HepG2 (cell line): Measurements from ENCODE around the gene PMVK. TPM values are rescaled to one million over a fixed set of nuclear protein-coding genes. Genes with fewer than 3 reads are reported as not detected.
A peak's percentile ranks its signal among the peaks of the same experiment; 100 is the strongest.

Experiments used
- ATAC-seq: fragments of 200-7000 bp; cut with Tn5 transposase; 3 replicates; pipeline ENCODE4 v1.9.1; 2020; ENCODE audit warnings: mild to moderate bottlenecking, moderate library complexity
- BruUV-seq: library from RNA; stranded (reverse); fragments of 400-500 nt; replicated peaks from 2 replicates; lab custom pipeline; 2021; lab: Mats Ljungman, UMichigan
- CTCF ChIA-PET: fragments of 300-600 bp; formaldehyde crosslinking; extraction: SDS; loops from one replicate; lab custom pipeline; 2021; ENCODE audit warnings: low total read pairs, inconsistent platforms, low intra/inter-chr PET ratio; lab: Yijun Ruan, JAX
- POLR2A ChIA-PET: fragments of 350-600 bp; sonication (Branson Sonifier 250); formaldehyde crosslinking; loops from one replicate; lab custom pipeline; 2020; ENCODE audit warnings: antibody characterized with exemption, inconsistent platforms; lab: Yijun Ruan, JAX
- DNase-seq: peaks from one replicate; pipeline ENCODE4 v3.0.0-alpha.2; 2015; ENCODE audit warnings: low spot score
- FAIRE-seq: peaks from 3 replicates; lab custom pipeline; 2011; peaks lifted over from hg19 to GRCh38; lab: Jason Lieb, UNC
- H2AFZ ChIP-seq: one replicate; pipeline ENCODE4 v1.6.1; 2011; ENCODE audit warnings: low read length, inconsistent platforms
- H3K27ac ChIP-seq: fragments of 300-600 bp; 3 replicates; pipeline ENCODE4 v1.8.0; 2011; ENCODE audit warnings: mixed run types, mild to moderate bottlenecking, mixed read lengths, low read length, inconsistent platforms; ENCODE audit not compliant: insufficient read depth; ENCODE audit errors: extremely low read length
- H3K27me3 ChIP-seq, 2 experiments: fragments of 200-600 bp in 1 of 2; 2 replicates in 1 of 2; 3 replicates in 1 of 2; pipeline versions ENCODE4 v1.6.0 to v1.8.0; 2011; ENCODE audit warnings: low read length in 2 of 2, mild to moderate bottlenecking in 2 of 2, moderate library complexity in 2 of 2, inconsistent platforms in 1 of 2; ENCODE audit not compliant: insufficient read depth in 2 of 2, control insufficient read depth in 1 of 2
- H3K36me3 ChIP-seq, 2 experiments: fragments of 200-600 bp in 1 of 2; replicated peaks in 1 of 2; 2 replicates in 1 of 2; 3 replicates in 1 of 2; pipeline versions ENCODE4 v1.5.1 to v1.8.0; 2011; ENCODE audit warnings: low read length in 2 of 2, inconsistent platforms in 1 of 2; ENCODE audit not compliant: insufficient read depth in 2 of 2, control insufficient read depth in 1 of 2
- H3K4me1 ChIP-seq: 2 replicates; pipeline ENCODE4 v1.5.1; 2012; ENCODE audit warnings: low read length, inconsistent platforms; ENCODE audit not compliant: insufficient read depth
- H3K4me2 ChIP-seq: 2 replicates; pipeline ENCODE4 v1.6.0; 2011; ENCODE audit warnings: low read depth, low read length, inconsistent platforms
- H3K4me3 ChIP-seq, 3 experiments: fragments of 200-600 bp in 1 of 3; sonication (generic), shearing (Covaris generic) in 1 of 3; replicated peaks in 1 of 3; 2 replicates each; pipeline ENCODE4 v1.5.1; 2011 to 2016; ENCODE audit warnings: low read length in 3 of 3, inconsistent platforms in 2 of 3, low read depth in 2 of 3, mild to moderate bottlenecking in 2 of 3, control low read depth in 1 of 3, mixed read lengths in 1 of 3; ENCODE audit not compliant: insufficient read depth in 1 of 3
- H3K79me2 ChIP-seq: one replicate; pipeline ENCODE4 v1.6.1; 2011; ENCODE audit warnings: low read length, inconsistent platforms; ENCODE audit not compliant: insufficient read depth
- H3K9ac ChIP-seq: 2 replicates; pipeline ENCODE4 v1.6.0; 2011; ENCODE audit warnings: mild to moderate bottlenecking, low read depth, low read length, inconsistent platforms; ENCODE audit not compliant: insufficient read depth
- H3K9me3 ChIP-seq: 2 replicates; pipeline ENCODE4 v1.5.1; 2012; ENCODE audit warnings: mild to moderate bottlenecking, low read length
- H4K20me1 ChIP-seq: 2 replicates; pipeline ENCODE4 v1.6.0; 2011; ENCODE audit warnings: inconsistent platforms, mild to moderate bottlenecking, low read length, moderate library complexity; ENCODE audit not compliant: insufficient read depth
- FOSL1 ChIP-seq: sonication (generic); formaldehyde crosslinking; IDR thresholded peaks from 2 replicates; pipeline ENCODE4 v1.9.0; 2021; ENCODE audit warnings: missing genetic modification reagents, borderline replicate concordance
- HBP1 ChIP-seq: IDR thresholded peaks from 2 replicates; pipeline ENCODE4 v1.6.1; 2016; ENCODE audit warnings: low read depth, control low read depth
- MNT ChIP-seq: fragments of 450-650 bp; IDR thresholded peaks from 2 replicates; pipeline ENCODE4 v1.6.1; 2016
- NAIF1 ChIP-seq: sonication (generic); formaldehyde crosslinking; IDR thresholded peaks from 2 replicates; pipeline ENCODE4 v1.5.0; 2020; ENCODE audit warnings: mild to moderate bottlenecking, missing genetic modification reagents, borderline replicate concordance
- NFYC ChIP-seq: IDR thresholded peaks from 2 replicates; pipeline ENCODE4 v1.6.1; 2016; ENCODE audit warnings: missing genetic modification reagents, missing compliant biosample characterization
- RARA ChIP-seq: IDR thresholded peaks from 2 replicates; pipeline ENCODE4 v1.6.1; 2016; ENCODE audit warnings: missing genetic modification reagents, missing compliant biosample characterization
- TBL1XR1 ChIP-seq: fragments of 150-350 bp; IDR thresholded peaks from 2 replicates; pipeline ENCODE4 v1.6.1; 2014; ENCODE audit warnings: borderline replicate concordance, low read length; ENCODE audit not compliant: partially characterized antibody
- TFE3 ChIP-seq: IDR thresholded peaks from 2 replicates; pipeline ENCODE4 v1.6.1; 2016
- TRIM22 ChIP-seq: fragments of 450-650 bp; IDR thresholded peaks from 2 replicates; pipeline ENCODE4 v1.6.1; 2017
- ZNF205 ChIP-seq: IDR thresholded peaks from 2 replicates; pipeline ENCODE4 v1.6.1; 2018; ENCODE audit warnings: missing biosample characterization, missing genetic modification reagents
- ZNF703 ChIP-seq: sonication (generic); formaldehyde crosslinking; IDR thresholded peaks from 2 replicates; pipeline ENCODE4 v1.5.1; 2020; ENCODE audit warnings: missing genetic modification reagents, mild to moderate bottlenecking, moderate library complexity, borderline replicate concordance
- ZNF790 ChIP-seq: sonication (generic); formaldehyde crosslinking; IDR thresholded peaks from 2 replicates; pipeline ENCODE4 v1.8.0; 2022; ENCODE audit warnings: missing genetic modification reagents, mild to moderate bottlenecking, borderline replicate concordance
- ZNF841 ChIP-seq: sonication (generic); formaldehyde crosslinking; IDR thresholded peaks from 2 replicates; pipeline ENCODE4 v1.8.1; 2023; ENCODE audit warnings: missing genetic modification reagents, borderline replicate concordance
- ZNF878 ChIP-seq: sonication (generic); formaldehyde crosslinking; IDR thresholded peaks from 2 replicates; pipeline ENCODE4 v1.8.1; 2023; ENCODE audit warnings: mild to moderate bottlenecking, missing genetic modification reagents, moderate library complexity
- WGBS: methylation state at CpG from one replicate; pipeline ENCODE4 v1.1.6; 2017; ENCODE audit warnings: low lambda C conversion rate; 5-methylcytosine and 5-hydroxymethylcytosine counted together
- in situ Hi-C: cut with HindIII; loops from 2 replicates; pipeline ENCODE4 v1.10.0; 2017; ENCODE audit warnings: low pct_unique_long_range_greater_than_20kb; ENCODE audit not compliant: extremely low pct_ligation_motif_present
- intact Hi-C: fragments of 100-400 bp; cut with micrococcal nuclease; formaldehyde crosslinking; loops from one replicate; pipeline ENCODE4 v1.10.0; 2022; ENCODE audit not compliant: unreplicated experiment
- polyA plus RNA-seq, 8 experiments: library from polyadenylated mRNA; depleted of rRNA in 3 of 8; stranded (reverse) in 7 of 8; unstranded in 1 of 8; fragments of >200 nt; fragmentation: Illumina TruSeq in 4 of 8; extraction: Trizol in 4 of 8; gene quantifications; 2 replicates each; pipeline versions ENCODE4 v1.2.1 to v1.2.3, GENCODE V29; 2011 to 2016; ENCODE audit warnings: low read depth in 4 of 8, missing spikeins in 1 of 8, mixed read lengths in 1 of 8; ENCODE audit not compliant: insufficient read depth in 1 of 8
- total RNA-seq, 5 experiments: library from RNA; depleted of rRNA; stranded (reverse); fragments of >200 nt; fragmentation: Illumina TruSeq; extraction: Trizol; gene quantifications; 2 replicates each; pipeline ENCODE4 v1.2.3, GENCODE V29; 2016; ENCODE audit warnings: low read depth in 1 of 5
- TF ChIP-seq, protein P1 (sequence below): IDR thresholded peaks from 2 replicates; pipeline ENCODE4 v1.6.1; 2012; ENCODE audit warnings: inconsistent platforms
- TF ChIP-seq, protein P2 (sequence below): sonication (generic); formaldehyde crosslinking; IDR thresholded peaks from 2 replicates; pipeline ENCODE4 v1.4.0; 2020; ENCODE audit warnings: missing genetic modification reagents
- TF ChIP-seq, protein P3 (sequence below): sonication (generic); formaldehyde crosslinking; IDR thresholded peaks from 2 replicates; pipeline ENCODE4 v1.4.0; 2020; ENCODE audit warnings: mild to moderate bottlenecking, low read depth, missing genetic modification reagents

The PMVK gene
- total and polyA plus RNA-seq, 2 of the 13 experiments (the other 11 are each of a cell fraction or from before 2014, with no cell fraction given), result 3.9 to 12.6 TPM

DNA sequence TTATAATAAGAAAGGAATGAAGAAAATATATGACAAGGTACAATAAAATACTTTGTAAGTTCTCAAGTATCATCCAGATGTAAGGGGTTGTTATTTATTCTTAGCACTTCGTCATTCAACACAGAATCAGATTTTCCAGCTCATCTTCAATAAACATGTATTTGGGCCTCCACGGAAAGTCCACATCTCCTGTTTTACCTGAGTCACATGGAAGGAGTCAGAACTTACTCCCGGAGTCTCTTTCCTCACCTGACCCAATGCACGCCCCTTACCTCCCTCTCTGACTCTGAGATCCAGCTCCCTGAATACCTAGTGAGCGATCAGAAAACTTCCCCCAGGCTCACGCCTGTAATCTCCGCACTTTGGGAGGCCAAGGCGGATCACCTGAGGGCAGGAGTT lies 1.5 kb upstream of the PMVK start:
- Histone ChIP-seq H3K27ac (peak overlapping the region; percentile 99), H3K4me2 (peak overlapping the region; percentile 91), H3K27me3 (no peaks in the 10 kb centered on the region), H3K79me2 (no peaks in the 10 kb centered on the region), H4K20me1 (no peaks in the 10 kb centered on the region), H3K4me3 (peak overlapping the region; percentile 57 to 77 (median 69); a peak in 4 of 6 replicates), H3K9ac (peak overlapping the region; percentile 95), H3K36me3 (no peaks in the 10 kb centered on the region), H2AFZ (no peak overlapping the region), H3K9me3 (no peaks in the 10 kb centered on the region), H3K4me1 (peaks cover 74% of the 10 kb centered on the region)
- ChIA-PET POLR2A (interaction anchor here (1.1 to 2.6 kb wide), 2 partner anchors 33 to 35 kb away, joined by 3 to 28 read pairs; partner anchors contain the start of gene SHC1), CTCF (no interaction called here)
- no peak for ATAC-seq
- no peak for FAIRE-seq
- in situ Hi-C loops (no loop called here), intact Hi-C loops (loop anchor here (2.0 kb wide), 1 partner anchor 31 kb away; no protein-coding TSS in a partner anchor)
- no TSS peak for BruUV-seq
- 58% methylated on average over 8 of the region's 8 CpGs for WGBS
- no peak for DNase-seq
- TF ChIP-seq NAIF1 (CRISPR knock-in tag), result no peak
- TF ChIP-seq RARA (CRISPR knock-in tag), result no peak
- no peak for TF ChIP-seq ZNF205 (CRISPR knock-in tag)
- no peak for TF ChIP-seq ZNF790 (CRISPR knock-in tag)
- no peak for TF ChIP-seq ZNF878 (CRISPR knock-in tag)
- TF ChIP-seq, protein P1, sequence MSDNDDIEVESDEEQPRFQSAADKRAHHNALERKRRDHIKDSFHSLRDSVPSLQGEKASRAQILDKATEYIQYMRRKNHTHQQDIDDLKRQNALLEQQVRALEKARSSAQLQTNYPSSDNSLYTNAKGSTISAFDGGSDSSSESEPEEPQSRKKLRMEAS, result no peak
- TF ChIP-seq, protein P2, sequence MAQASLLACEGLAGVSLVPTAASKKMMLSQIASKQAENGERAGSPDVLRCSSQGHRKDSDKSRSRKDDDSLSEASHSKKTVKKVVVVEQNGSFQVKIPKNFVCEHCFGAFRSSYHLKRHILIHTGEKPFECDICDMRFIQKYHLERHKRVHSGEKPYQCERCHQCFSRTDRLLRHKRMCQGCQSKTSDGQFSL (CRISPR knock-in tag), result no peak
- TF ChIP-seq, protein P3, sequence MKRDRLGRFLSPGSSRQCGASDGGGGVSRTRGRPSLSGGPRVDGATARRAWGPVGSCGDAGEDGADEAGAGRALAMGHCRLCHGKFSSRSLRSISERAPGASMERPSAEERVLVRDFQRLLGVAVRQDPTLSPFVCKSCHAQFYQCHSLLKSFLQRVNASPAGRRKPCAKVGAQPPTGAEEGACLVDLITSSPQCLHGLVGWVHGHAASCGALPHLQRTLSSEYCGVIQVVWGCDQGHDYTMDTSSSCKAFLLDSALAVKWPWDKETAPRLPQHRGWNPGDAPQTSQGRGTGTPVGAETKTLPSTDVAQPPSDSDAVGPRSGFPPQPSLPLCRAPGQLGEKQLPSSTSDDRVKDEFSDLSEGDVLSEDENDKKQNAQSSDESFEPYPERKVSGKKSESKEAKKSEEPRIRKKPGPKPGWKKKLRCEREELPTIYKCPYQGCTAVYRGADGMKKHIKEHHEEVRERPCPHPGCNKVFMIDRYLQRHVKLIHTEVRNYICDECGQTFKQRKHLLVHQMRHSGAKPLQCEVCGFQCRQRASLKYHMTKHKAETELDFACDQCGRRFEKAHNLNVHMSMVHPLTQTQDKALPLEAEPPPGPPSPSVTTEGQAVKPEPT (CRISPR knock-in tag), result no peak
- no peak for TF ChIP-seq MNT
- no peak for TF ChIP-seq FOSL1 (CRISPR knock-in tag)
- no peak for TF ChIP-seq TBL1XR1
- no peak for TF ChIP-seq TFE3 (CRISPR knock-in tag)
- no peak for TF ChIP-seq ZNF841
- TF ChIP-seq ZNF703 (CRISPR knock-in tag), result no peak
- TF ChIP-seq TRIM22, result no peak
- TF ChIP-seq NFYC, result no peak
- TF ChIP-seq HBP1 (CRISPR knock-in tag), result no peak
